ENCODE data around the gene G2E3. TPM values are rescaled to one million over a fixed set of nuclear protein-coding genes. Genes with fewer than 3 reads are reported as not detected.
"Not testable (repeated sequence)": the region's sequence is repeated elsewhere in the genome, so short reads cannot be mapped to it uniquely, and the experiment has no call there.

Gene G2E3
- polyA plus RNA-seq, 1 experiment = 7.5 TPM

DNA sequence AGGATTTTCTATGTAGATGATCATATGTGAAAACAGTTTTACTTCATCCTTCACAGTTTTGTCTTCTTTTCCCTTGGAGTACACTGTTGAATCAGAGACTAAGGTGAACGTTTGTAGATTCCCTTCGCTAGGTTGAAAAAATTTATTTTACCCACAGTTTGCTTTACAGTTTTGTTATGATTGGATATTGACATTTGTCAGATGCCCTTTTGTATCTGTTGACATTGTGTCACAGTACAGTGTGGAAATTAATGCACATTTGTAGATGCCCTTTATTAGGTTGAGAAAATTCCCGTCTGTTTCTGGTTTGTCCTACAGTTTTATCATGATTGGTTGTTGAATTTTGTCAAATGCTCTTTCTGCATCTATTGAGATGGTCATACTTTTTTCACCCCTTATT is 13.3 kb downstream of the G2E3 start:
- no peak for DNase-seq (ENCODE audit: low read depth)
- ChIA-PET POLR2A (no interaction called here), CTCF (no interaction called here)
- TF ChIP-seq CTCF (IDR thresholded peaks at IDR 0.05; ENCODE audit: insufficient read depth, low read depth, low read length) = no peak
- no peaks in the 10 kb centered on the region for H3K27me3 ChIP-seq (ENCODE audit: control insufficient read depth, insufficient read depth, low read length)
- no peaks in the 10 kb centered on the region for H3K36me3 ChIP-seq (ENCODE audit: control insufficient read depth, insufficient read depth, low read length)
- no peak overlapping the region for H3K4me3 ChIP-seq (ENCODE audit: low read depth, low read length)

DNA sequence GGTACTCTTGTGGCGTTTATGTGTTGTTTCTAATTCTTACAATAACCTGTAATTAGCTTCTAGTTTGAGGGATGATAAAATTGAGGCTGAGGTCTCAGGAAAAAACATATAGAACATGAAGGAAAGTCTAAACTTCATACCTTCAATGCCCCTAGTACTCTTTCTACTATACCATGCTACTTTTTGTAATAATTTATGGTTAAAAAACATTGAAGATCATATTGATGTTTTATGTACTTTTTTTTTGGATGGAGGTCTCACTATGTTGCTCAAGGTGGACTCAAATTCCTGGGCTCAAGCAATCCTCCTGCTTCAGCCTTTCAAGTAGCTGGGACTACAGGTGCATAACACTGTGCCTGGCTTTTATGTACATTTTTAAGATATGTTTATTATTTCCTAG is 13.8 kb downstream of the G2E3 start:
- DNase-seq (ENCODE audit: low read depth) = no peak
- Histone ChIP-seq H3K4me3 (ENCODE audit: low read depth, low read length) (no peak overlapping the region), H3K36me3 (ENCODE audit: control insufficient read depth, insufficient read depth, low read length) (no peaks in the 10 kb centered on the region), H3K27me3 (ENCODE audit: control insufficient read depth, insufficient read depth, low read length) (no peaks in the 10 kb centered on the region)
- ChIA-PET POLR2A (no interaction called here), CTCF (interaction anchor here (0.7 kb wide), 1 partner anchor 10 kb away, joined by 3 read pairs; no protein-coding TSS in a partner anchor)
- no peak for TF ChIP-seq CTCF (IDR thresholded peaks at IDR 0.05; ENCODE audit: insufficient read depth, low read depth, low read length)

DNA sequence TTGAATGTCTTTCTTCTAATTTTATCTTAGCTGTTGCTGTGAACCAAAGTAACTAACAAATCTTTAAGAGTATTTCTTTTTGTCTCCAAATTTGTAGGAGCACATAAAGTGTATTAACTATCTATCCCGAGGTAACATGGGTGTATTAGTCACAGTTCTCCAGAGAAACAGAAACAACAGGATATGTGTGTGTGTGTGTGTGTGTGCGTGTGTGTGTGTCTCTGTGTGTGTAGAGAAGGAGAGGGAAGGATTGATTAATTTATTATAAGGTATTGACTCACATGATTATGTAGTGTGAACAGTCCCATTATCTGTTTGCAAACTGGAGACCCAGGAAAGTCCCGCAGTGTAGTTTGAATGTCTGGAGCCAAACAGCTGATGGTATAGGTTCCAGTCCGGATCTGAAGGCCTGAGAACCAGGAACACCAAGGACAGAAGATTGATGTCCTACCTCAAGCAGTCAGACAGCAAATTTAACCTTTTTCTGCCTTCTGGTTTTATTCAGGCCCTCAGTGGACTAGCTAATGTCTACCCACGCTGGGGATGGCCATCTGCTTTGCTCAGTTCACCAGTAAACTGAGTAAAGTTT is 14.4 kb downstream of the G2E3 start:
- Histone ChIP-seq H3K36me3 (ENCODE audit: control insufficient read depth, insufficient read depth, low read length) (no peaks in the 10 kb centered on the region), H3K4me3 (ENCODE audit: low read depth, low read length) (no peak overlapping the region), H3K27me3 (ENCODE audit: control insufficient read depth, insufficient read depth, low read length) (no peaks in the 10 kb centered on the region)
- TF ChIP-seq CTCF (IDR thresholded peaks at IDR 0.05; ENCODE audit: insufficient read depth, low read depth, low read length) = no peak
- CTCF ChIA-PET = interaction anchor here (0.7 kb wide), 1 partner anchor 9 kb away, joined by 3 read pairs; no protein-coding TSS in a partner anchor
- POLR2A ChIA-PET = no interaction called here
- no peak for DNase-seq (ENCODE audit: low read depth)

DNA sequence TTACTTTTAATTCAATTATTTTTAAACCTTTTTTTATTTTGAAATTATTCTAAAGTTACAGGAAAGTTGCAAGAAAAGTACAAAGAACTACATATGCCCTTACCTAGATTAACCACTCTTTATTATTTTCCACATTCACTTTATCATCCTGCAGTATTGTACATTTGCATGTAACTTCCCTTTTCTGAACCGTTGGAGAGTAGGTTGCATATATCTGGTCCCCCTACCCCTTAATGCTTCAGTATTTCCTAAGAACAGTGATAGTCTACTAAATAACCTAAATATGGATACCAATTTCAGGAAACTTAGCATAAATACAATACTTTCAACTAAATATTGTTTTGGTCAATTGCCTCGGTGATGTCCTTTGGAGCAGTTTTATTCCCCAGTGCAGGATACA is 15.0 kb downstream of the G2E3 start:
- H3K36me3 ChIP-seq (ENCODE audit: control insufficient read depth, insufficient read depth, low read length) = no peaks in the 10 kb centered on the region
- ChIA-PET CTCF (no interaction called here), POLR2A (no interaction called here)
- TF ChIP-seq CTCF (IDR thresholded peaks at IDR 0.05; ENCODE audit: insufficient read depth, low read depth, low read length) = no peak
- H3K4me3 ChIP-seq (ENCODE audit: low read depth, low read length) = no peak overlapping the region
- H3K27me3 ChIP-seq (ENCODE audit: control insufficient read depth, insufficient read depth, low read length) = no peaks in the 10 kb centered on the region
- DNase-seq (ENCODE audit: low read depth) = no peak

- DNase-seq (ENCODE audit: low read depth); H3K36me3 ChIP-seq (ENCODE audit: control insufficient read depth, insufficient read depth, low read length); CTCF ChIA-PET; H3K27me3 ChIP-seq (ENCODE audit: control insufficient read depth, insufficient read depth, low read length); POLR2A ChIA-PET; H3K4me3 ChIP-seq (ENCODE audit: low read depth, low read length): not testable (repeated sequence)
Measured at GRCh38 chr14:30574777-30575176, 15.8 kb downstream of the G2E3 start.

DNA sequence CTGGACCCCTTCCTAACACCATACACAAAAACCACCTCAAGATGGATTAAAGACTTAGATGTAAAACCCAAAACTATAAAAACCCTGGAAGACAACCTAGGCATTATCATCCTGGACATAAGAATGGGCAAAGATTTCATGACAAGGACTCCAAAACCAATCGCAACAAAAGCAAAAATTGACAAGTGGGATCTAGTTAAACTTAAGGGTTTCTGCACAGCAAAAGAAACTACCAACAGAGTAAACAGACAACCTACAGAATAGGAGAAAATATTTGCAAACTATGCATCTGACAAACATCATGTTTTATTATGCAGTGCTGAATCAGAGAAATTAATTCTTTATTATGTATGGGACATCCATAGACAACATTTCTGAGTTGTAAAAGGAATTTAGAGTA is 17.4 kb downstream of the G2E3 start:
- H3K27me3 ChIP-seq (ENCODE audit: control insufficient read depth, insufficient read depth, low read length); POLR2A ChIA-PET; H3K36me3 ChIP-seq (ENCODE audit: control insufficient read depth, insufficient read depth, low read length); CTCF ChIA-PET; H3K4me3 ChIP-seq (ENCODE audit: low read depth, low read length); DNase-seq (ENCODE audit: low read depth): not testable (repeated sequence)

All from BJ (cell line).